GM10248 (cell line): ENCODE data around the gene ARL13A.

Experiments used
- CTCF ChIA-PET: fragments of 300-600 bp; sonication (Branson Sonifier 250); formaldehyde crosslinking; extraction: SDS; loops from one replicate; lab custom pipeline; 2021; ENCODE audit warnings: antibody characterized with exemption; lab: Yijun Ruan, JAX
- POLR2A ChIA-PET: fragments of 350-650 bp; sonication (Branson Sonifier 250); formaldehyde crosslinking; extraction: SDS; loops from one replicate; lab custom pipeline; 2020; ENCODE audit warnings: antibody characterized with exemption; lab: Yijun Ruan, JAX
- DNase-seq: peaks from one replicate; pipeline ENCODE4 v3.0.0; 2012; ENCODE audit errors: extremely low spot score
- CTCF ChIP-seq: IDR thresholded peaks from 2 replicates; pipeline ENCODE4 v1.5.1; 2012; ENCODE audit warnings: mild to moderate bottlenecking, low read depth; ENCODE audit errors: extremely low read depth, missing control alignments, control extremely low read depth

ARL13A gene

GRCh38 chrX:100964362-100964761 lies 5.1 kb upstream of the ARL13A start:
- CTCF ChIA-PET, result no interaction called here

GRCh38 chrX:100969936-100970335 lies 428 bp downstream of the ARL13A start:
- ChIA-PET CTCF (no interaction called here), POLR2A (no interaction called here)
- DNase-seq, result no peak
- no peak for TF ChIP-seq CTCF

More at GRCh38 chrX:100964362-100964761, 5.1 kb upstream of the ARL13A start:
- no peak for TF ChIP-seq CTCF
- DNase-seq, result no peak
- POLR2A ChIA-PET, result no interaction called here

- ChIA-PET POLR2A (no interaction called here), CTCF (no interaction called here)
- DNase-seq, result no peak
- TF ChIP-seq CTCF, result no peak
Measured at GRCh38 chrX:100973411-100973810, 3.9 kb downstream of the ARL13A start.

GRCh38 chrX:100975212-100975611 lies 5.7 kb downstream of the ARL13A start:
- TF ChIP-seq CTCF, result no peak
- CTCF ChIA-PET, result no interaction called here
- POLR2A ChIA-PET, result no interaction called here
- DNase-seq, result no peak

GRCh38 chrX:100976211-100976610 lies 6.7 kb downstream of the ARL13A start:
- DNase-seq, result no peak
- POLR2A ChIA-PET, result no interaction called here
- TF ChIP-seq CTCF, result no peak
- CTCF ChIA-PET, result no interaction called here

- ChIA-PET CTCF (no interaction called here), POLR2A (interaction anchor here (0.6 kb wide), 1 partner anchor 198 kb away, joined by 4 read pairs; no protein-coding TSS in a partner anchor)
- no peak for DNase-seq
Measured at GRCh38 chrX:100979881-100980607, 10.5 kb downstream of the ARL13A start.

More at GRCh38 chrX:100979881-100980607, 10.5 kb downstream of the ARL13A start:
- TF ChIP-seq CTCF, result no peak
